ENCODE results near the gene TBX2. TPM values are rescaled to one million over a fixed set of nuclear protein-coding genes. Genes with fewer than 3 reads are reported as not detected.

The TBX2 gene
- total RNA-seq, 4 donors from 2014 or later, result 2.3 to 31.4 (median 8.2) TPM

DNA sequence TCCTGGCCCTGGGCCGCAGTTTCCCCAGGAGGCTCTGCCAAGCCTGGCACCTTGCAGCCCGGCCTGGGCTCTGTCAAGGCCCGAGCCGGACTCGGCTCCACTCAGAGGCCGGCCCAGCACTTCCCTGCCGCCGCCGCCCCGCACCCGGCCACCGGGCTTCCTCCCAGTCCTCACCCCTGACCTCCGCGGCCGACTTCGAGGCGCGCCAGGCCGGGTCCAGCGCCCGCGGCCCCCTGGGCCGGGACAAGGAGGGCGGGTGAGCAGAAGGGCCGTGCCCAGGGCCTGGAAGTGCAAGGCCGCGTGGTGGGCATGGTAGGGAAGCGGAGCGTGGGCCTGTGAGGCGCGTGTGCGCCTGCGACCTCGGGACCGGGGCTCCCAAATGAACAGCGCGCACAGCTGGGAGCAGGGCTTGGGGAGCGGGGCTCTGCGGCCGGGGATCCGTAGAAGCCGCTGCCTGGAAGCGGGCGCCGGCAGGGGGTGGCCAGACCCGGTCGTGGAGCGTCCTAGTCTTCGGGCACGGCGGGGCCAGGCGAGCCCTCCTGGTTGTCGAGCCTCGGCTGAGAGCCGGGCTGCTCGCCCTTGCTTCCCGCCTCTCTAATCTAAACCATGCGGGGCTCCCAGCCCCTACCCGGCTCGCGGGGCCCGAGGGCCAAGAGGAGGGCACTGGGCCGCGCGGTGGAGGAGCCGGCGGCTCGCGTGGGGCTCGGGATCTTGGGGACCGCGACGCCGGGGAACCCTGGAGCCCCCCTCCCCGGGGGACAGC lies 52.1 kb downstream of the TBX2 start:
- Histone ChIP-seq H3K9me3 (no peaks in the 10 kb centered on the region), H3K4me3 (peak overlapping the region in 3 of 4 donors; percentile 18 to 26 (median 24)), H3K4me1 (peaks cover 0 to 22% (median 6%) of the 10 kb centered on the region in 4 donors), H3K27me3 (peaks cover 0 to 42% of the 10 kb centered on the region in 2 donors), H3K36me3 (no peaks in the 10 kb centered on the region), H3K27ac (no peak overlapping the region)
- no peak for TF ChIP-seq CTCF (IDR thresholded peaks at IDR 0.05)
- TF ChIP-seq POLR2A (IDR thresholded peaks at IDR 0.05), result no peak
- no peak for DNase-seq

DNA sequence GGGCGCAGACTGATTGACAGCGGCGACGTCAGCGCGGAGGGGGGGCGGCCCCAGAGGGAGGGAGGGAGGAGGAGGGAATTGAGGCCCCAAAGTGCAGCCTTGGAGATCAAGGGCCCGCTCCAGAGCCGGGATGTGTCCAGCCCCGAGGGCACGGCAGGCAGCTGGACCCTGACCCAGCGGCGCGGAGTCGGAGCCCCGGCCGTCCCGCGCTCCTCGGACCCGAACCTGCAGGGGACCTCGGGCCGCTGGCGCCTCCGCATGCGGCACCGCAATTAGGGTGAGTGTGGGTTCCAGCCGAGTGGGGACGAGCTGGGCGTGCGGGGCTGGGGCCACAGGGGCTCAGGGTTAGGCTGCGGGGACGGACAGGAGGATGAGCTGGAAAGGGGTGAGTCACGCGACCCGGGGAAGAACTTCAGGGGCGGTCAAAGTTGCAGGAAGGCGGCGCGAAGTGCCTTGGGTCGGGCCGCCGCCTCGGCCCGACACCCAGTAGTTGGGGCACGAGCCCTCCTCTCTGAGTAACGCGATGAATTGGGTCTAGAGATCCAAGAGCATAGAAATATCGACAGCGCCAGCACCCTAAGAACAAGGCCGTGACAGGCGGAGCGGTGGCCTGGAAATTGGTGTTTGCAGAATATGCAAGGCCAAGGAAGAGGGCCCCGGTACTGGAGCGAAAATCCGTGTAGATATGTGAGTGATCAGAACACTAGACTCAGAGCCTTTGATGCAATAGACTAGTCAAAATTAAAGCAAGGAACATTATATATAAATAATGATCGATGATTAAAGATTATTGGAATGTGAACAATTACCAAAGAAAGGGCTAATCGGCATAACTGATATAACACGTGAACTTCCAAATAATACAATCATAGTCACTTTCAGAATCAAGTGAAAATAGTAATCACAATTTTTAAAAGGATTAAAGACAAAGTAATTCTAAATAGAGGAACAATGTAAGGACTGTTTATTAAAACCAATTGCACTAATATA lies 53.0 kb downstream of the TBX2 start, which contains the start of gene TBX4:
TSS of gene TBX4 (plus strand) at position 122 of the 990 bp plus-strand sequence. CDS start 4,069 bp downstream, outside the sequence.
- Histone ChIP-seq H3K4me1 (peaks cover 0 to 31% (median 6%) of the 10 kb centered on the region in 4 donors), H3K27ac (no peak within 1 kb of the TSS), H3K36me3 (no peaks in the 10 kb centered on the region), H3K4me3 (peak within 1 kb of the TSS in 3 of 4 donors; percentile 18 to 26 (median 24)), H3K9me3 (no peaks in the 10 kb centered on the region), H3K27me3 (peaks cover 0 to 50% of the 10 kb centered on the region in 2 donors)
- DNase-seq, result peak in 1 of 3 donors; percentile 41
- no peak for TF ChIP-seq CTCF (IDR thresholded peaks at IDR 0.05)
- no peak for TF ChIP-seq POLR2A (IDR thresholded peaks at IDR 0.05)

GRCh38 chr17:61453566-61454380 lies 54.1 kb downstream of the TBX2 start:
- no peak for DNase-seq
- peaks cover 0 to 32% (median 6%) of the 10 kb centered on the region in 4 donors for H3K4me1 ChIP-seq
- no peak for TF ChIP-seq CTCF (IDR thresholded peaks at IDR 0.05)
- no peak for TF ChIP-seq POLR2A (IDR thresholded peaks at IDR 0.05)
- no peaks in the 10 kb centered on the region for H3K36me3 ChIP-seq
- H3K9me3 ChIP-seq, result no peaks in the 10 kb centered on the region
- H3K27me3 ChIP-seq, result peaks cover 0 to 52% of the 10 kb centered on the region in 2 donors
- no peak overlapping the region for H3K4me3 ChIP-seq
- H3K27ac ChIP-seq, result no peak overlapping the region

- Histone ChIP-seq H3K9me3 (no peaks in the 10 kb centered on the region), H3K4me1 (peaks cover 0 to 32% (median 6%) of the 10 kb centered on the region in 4 donors), H3K4me3 (no peak overlapping the region), H3K27ac (no peak overlapping the region), H3K36me3 (no peaks in the 10 kb centered on the region), H3K27me3 (peaks cover 0 to 52% of the 10 kb centered on the region in 2 donors)
- DNase-seq, result peak in 1 of 3 donors; percentile 36
- TF ChIP-seq POLR2A (IDR thresholded peaks at IDR 0.05) (no peak), CTCF (IDR thresholded peaks at IDR 0.05) (no peak)
Measured at GRCh38 chr17:61454381-61455323, 55.0 kb downstream of the TBX2 start.
